Cardiac fibroblast (primary cell): ENCODE measurements around the gene C2CD2.
"Not testable (repeated sequence)": the region's sequence is repeated elsewhere in the genome, so short reads cannot be mapped to it uniquely, and the experiment has no call there.

Experiments used
- DNase-seq, 2 donors: peaks; one replicate each; pipeline versions ENCODE4 v3.0.0 to v3.0.0-alpha.2; 2010; ENCODE audit warnings: low read depth in 2 of 2
- H3K4me3 ChIP-seq, 2 donors: replicated peaks in 1 of 2; 1 replicate in 1 of 2; 2 replicates in 1 of 2; pipeline ENCODE4 v1.5.1; 2011; ENCODE audit warnings: low read depth in 2 of 2, low read length in 2 of 2, mild to moderate bottlenecking in 2 of 2, moderate library complexity in 1 of 2
- CTCF ChIP-seq: IDR thresholded peaks from one replicate; pipeline ENCODE4 v1.5.1; 2011; ENCODE audit warnings: low read depth, mild to moderate bottlenecking, low read length, inconsistent platforms

C2CD2 gene

GRCh38 chr21:41995577-41995976 is 41.8 kb upstream of the C2CD2 start:
- TF ChIP-seq CTCF: no peak
- H3K4me3 ChIP-seq: no peak overlapping the region
- no peak for DNase-seq

GRCh38 chr21:41994613-41995012 is 40.8 kb upstream of the C2CD2 start:
- not testable (repeated sequence) for DNase-seq, H3K4me3 ChIP-seq

GRCh38 chr21:41993744-41994143 is 39.9 kb upstream of the C2CD2 start:
- H3K4me3 ChIP-seq: no peak overlapping the region
- no peak for TF ChIP-seq CTCF
- peak; percentile 74 to 84 for DNase-seq

GRCh38 chr21:41992576-41992975 is 38.8 kb upstream of the C2CD2 start:
- H3K4me3 ChIP-seq: no peak overlapping the region
- DNase-seq: no peak
- no peak for TF ChIP-seq CTCF

GRCh38 chr21:41991659-41992058 is 37.8 kb upstream of the C2CD2 start:
- no peak for DNase-seq
- no peak for TF ChIP-seq CTCF
- H3K4me3 ChIP-seq: no peak overlapping the region

- no peak for TF ChIP-seq CTCF
- DNase-seq: no peak
- no peak overlapping the region for H3K4me3 ChIP-seq
Measured at GRCh38 chr21:41989698-41990097, 35.9 kb upstream of the C2CD2 start.

- H3K4me3 ChIP-seq: no peak overlapping the region
- TF ChIP-seq CTCF: no peak
- DNase-seq: no peak
Measured at GRCh38 chr21:41987310-41987709, 33.5 kb upstream of the C2CD2 start.
